Cardiac muscle cell (in vitro differentiated cells and primary cell): ENCODE results near the gene OR10V1. TPM values are rescaled to one million over a fixed set of nuclear protein-coding genes. Genes with fewer than 3 reads are reported as not detected.

Experiments
- DNase-seq, 2 donors: peaks; one replicate each; pipeline versions ENCODE4 v3.0.0 to v3.0.0-alpha.2; 2010 to 2017; ENCODE audit warnings: low read depth in 1 of 2, low spot score in 1 of 2
- H3K27ac ChIP-seq: fragments of 200-600 bp; sonication (generic); 2 replicates; pipeline ENCODE4 v1.5.1; 2016
- H3K27me3 ChIP-seq: fragments of 200-600 bp; sonication (generic); 2 replicates; pipeline ENCODE4 v1.6.0; 2016; ENCODE audit warnings: control low read depth
- H3K36me3 ChIP-seq: fragments of 200-600 bp; sonication (generic); 2 replicates; pipeline ENCODE4 v1.5.1; 2016; ENCODE audit warnings: control low read depth
- H3K4me1 ChIP-seq: fragments of 200-600 bp; sonication (generic); 2 replicates; pipeline ENCODE4 v1.8.1; 2017; ENCODE audit warnings: low read depth, mild to moderate bottlenecking, mixed run types
- H3K4me3 ChIP-seq: fragments of 200-600 bp; sonication (generic); 2 replicates; pipeline ENCODE4 v1.5.1; 2016; ENCODE audit warnings: mild to moderate bottlenecking
- H3K9me3 ChIP-seq: fragments of 200-600 bp; sonication (generic); 2 replicates; pipeline ENCODE4 v1.5.1; 2017; ENCODE audit warnings: low read depth, mild to moderate bottlenecking, control low read depth
- polyA plus RNA-seq: library from polyadenylated mRNA; unstranded; fragments of >200 nt; fragmentation: Nextera tagmentation; extraction: Ambion mirVana; gene quantifications from 2 replicates; pipeline ENCODE4 v1.2.1, GENCODE V29; 2016
- total RNA-seq: library from RNA; depleted of rRNA; stranded (reverse); fragments of >200 nt; gene quantifications from 2 replicates; pipeline ENCODE4 v1.2.3, GENCODE V29; 2016
- TF ChIP-seq, protein P1 (sequence below): IDR thresholded peaks from 2 replicates; pipeline ENCODE4 v1.5.1; 2012; ENCODE audit warnings: low read depth, mild to moderate bottlenecking, low read length

Gene OR10V1
- total and polyA plus RNA-seq, 2 experiments from 2014 or later, result not detected

DNA sequence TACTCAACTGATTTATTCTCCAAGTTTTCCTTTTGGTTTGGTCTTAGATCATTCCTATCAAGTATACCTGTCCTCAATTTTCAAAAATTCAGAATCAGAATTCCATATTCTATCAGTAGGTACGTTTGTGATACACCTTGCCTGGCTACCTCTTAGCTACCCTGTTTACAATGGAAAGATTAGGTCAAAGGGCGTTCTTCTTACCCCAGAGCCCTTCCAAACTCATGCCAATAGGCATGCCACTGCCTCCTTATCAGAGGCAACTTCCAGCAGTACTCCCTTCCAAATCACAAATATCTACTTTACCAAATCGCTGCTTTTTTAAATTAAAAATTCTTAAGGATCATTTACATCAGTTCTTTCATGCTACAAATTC, 45.8 kb downstream of the OR10V1 start:
- Histone ChIP-seq H3K4me1 (peaks cover 4% of the 10 kb centered on the region), H3K36me3 (peaks cover 34% of the 10 kb centered on the region), H3K4me3 (peak overlapping the region; percentile 81), H3K9me3 (no peaks in the 10 kb centered on the region), H3K27me3 (no peaks in the 10 kb centered on the region), H3K27ac (peak overlapping the region; percentile 98)
- TF ChIP-seq, protein P1, sequence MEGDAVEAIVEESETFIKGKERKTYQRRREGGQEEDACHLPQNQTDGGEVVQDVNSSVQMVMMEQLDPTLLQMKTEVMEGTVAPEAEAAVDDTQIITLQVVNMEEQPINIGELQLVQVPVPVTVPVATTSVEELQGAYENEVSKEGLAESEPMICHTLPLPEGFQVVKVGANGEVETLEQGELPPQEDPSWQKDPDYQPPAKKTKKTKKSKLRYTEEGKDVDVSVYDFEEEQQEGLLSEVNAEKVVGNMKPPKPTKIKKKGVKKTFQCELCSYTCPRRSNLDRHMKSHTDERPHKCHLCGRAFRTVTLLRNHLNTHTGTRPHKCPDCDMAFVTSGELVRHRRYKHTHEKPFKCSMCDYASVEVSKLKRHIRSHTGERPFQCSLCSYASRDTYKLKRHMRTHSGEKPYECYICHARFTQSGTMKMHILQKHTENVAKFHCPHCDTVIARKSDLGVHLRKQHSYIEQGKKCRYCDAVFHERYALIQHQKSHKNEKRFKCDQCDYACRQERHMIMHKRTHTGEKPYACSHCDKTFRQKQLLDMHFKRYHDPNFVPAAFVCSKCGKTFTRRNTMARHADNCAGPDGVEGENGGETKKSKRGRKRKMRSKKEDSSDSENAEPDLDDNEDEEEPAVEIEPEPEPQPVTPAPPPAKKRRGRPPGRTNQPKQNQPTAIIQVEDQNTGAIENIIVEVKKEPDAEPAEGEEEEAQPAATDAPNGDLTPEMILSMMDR, result no peak
- no peak for DNase-seq

DNA sequence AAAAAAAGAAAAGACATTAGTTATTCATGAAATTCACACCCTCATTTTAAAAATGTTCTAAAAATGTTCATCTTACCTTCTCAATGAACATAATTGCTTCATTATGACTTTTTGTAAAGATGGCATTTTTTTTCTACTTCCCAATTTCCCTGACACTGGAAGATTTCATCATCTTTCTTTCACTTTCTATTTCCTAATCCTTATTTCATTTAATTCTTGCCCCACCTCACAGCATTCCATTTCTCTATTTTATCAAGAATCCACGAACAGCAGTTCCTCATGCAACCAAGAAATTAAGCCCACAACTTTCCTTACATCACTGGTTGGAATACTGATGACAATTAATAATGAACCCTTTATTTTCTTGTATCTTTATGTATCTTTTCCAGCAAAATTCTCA, 46.7 kb downstream of the OR10V1 start:
- H3K36me3 ChIP-seq, result peaks cover 41% of the 10 kb centered on the region
- peak in 1 of 2 donors; percentile 55 for DNase-seq
- no peak overlapping the region for H3K4me3 ChIP-seq

More for the DNA sequence above, 46.7 kb downstream of the OR10V1 start:
- Histone ChIP-seq H3K4me1 (peaks cover 4% of the 10 kb centered on the region), H3K9me3 (no peaks in the 10 kb centered on the region), H3K27ac (no peak overlapping the region), H3K27me3 (no peaks in the 10 kb centered on the region)
- TF ChIP-seq, protein P1, result no peak

Other genes with a start within 250 kb of the OR10V1 start
- gene OR4D10, start 240.5 kb downstream of the OR10V1 start, total RNA-seq, result not detected in 2 replicates
- not detected in 2 replicates for gene OR4D10, start 240.5 kb downstream of the OR10V1 start, polyA plus RNA-seq
- not detected in 2 replicates for gene OR4D11, start 210.3 kb downstream of the OR10V1 start, total RNA-seq
- not detected in 2 replicates for gene OR4D11, start 210.3 kb downstream of the OR10V1 start, polyA plus RNA-seq
- not detected in 2 replicates for gene OR4D9, start 202.3 kb downstream of the OR10V1 start, total RNA-seq
- not detected in 2 replicates for gene OR4D9, start 202.3 kb downstream of the OR10V1 start, polyA plus RNA-seq
- gene OSBP, start 98.1 kb downstream of the OR10V1 start, total RNA-seq, result 20.6 and 27.3 TPM in 2 replicates
- gene OSBP, start 98.1 kb downstream of the OR10V1 start, polyA plus RNA-seq, result 30.7 and 39.8 TPM in 2 replicates
- 7.9 and 10.9 TPM in 2 replicates for gene PATL1, start 44.8 kb downstream of the OR10V1 start, total RNA-seq
- 11.4 and 15.8 TPM in 2 replicates for gene PATL1, start 44.8 kb downstream of the OR10V1 start, polyA plus RNA-seq
- 32.5 and 42.3 TPM in 2 replicates for gene STX3, start 41.5 kb upstream of the OR10V1 start, total RNA-seq
- gene STX3, start 41.5 kb upstream of the OR10V1 start, polyA plus RNA-seq, result 21.7 and 27.8 TPM in 2 replicates
- gene MRPL16, start 96.9 kb upstream of the OR10V1 start, total RNA-seq, result 73.1 and 73.8 TPM in 2 replicates
- 93.7 and 101 TPM in 2 replicates for gene MRPL16, start 96.9 kb upstream of the OR10V1 start, polyA plus RNA-seq
- gene CBLIF, start 131.7 kb upstream of the OR10V1 start, total RNA-seq, result 0.69 TPM in 1 of 2 replicates, not detected in the other
- gene CBLIF, start 131.7 kb upstream of the OR10V1 start, polyA plus RNA-seq, result not detected in 2 replicates
- not detected in 2 replicates for gene TCN1, start 152.6 kb upstream of the OR10V1 start, total RNA-seq
- gene TCN1, start 152.6 kb upstream of the OR10V1 start, polyA plus RNA-seq, result not detected in 2 replicates
- not detected in 2 replicates for gene OOSP3, start 164.9 kb upstream of the OR10V1 start, total RNA-seq
- gene OOSP3, start 164.9 kb upstream of the OR10V1 start, polyA plus RNA-seq, result not detected in 2 replicates
- 0.48 TPM in 1 of 2 replicates, not detected in the other for gene OOSP1, start 224.6 kb upstream of the OR10V1 start, total RNA-seq
- gene OOSP1, start 224.6 kb upstream of the OR10V1 start, polyA plus RNA-seq, result 0.71 and 0.91 TPM in 2 replicates